Breast epithelium (tissue), 3 donors: ENCODE results near the gene NEK5.
"Not testable (repeated sequence)": the region's sequence is repeated elsewhere in the genome, so short reads cannot be mapped to it uniquely, and the experiment has no call there.

Source experiments
- POLR2A ChIP-seq: fragments of 450-650 bp; IDR thresholded peaks from one replicate; pipeline ENCODE4 v1.6.1; 2016; ENCODE audit warnings: antibody characterized with exemption, mild to moderate bottlenecking, moderate library complexity
- TF ChIP-seq, protein P1 (sequence below), 3 donors: fragments of 450-650 bp; IDR thresholded peaks; one replicate each; pipeline ENCODE4 v1.5.1; 2016 to 2017; ENCODE audit warnings: antibody characterized with exemption in 3 of 3, mild to moderate bottlenecking in 3 of 3, moderate library complexity in 3 of 3

DNA sequence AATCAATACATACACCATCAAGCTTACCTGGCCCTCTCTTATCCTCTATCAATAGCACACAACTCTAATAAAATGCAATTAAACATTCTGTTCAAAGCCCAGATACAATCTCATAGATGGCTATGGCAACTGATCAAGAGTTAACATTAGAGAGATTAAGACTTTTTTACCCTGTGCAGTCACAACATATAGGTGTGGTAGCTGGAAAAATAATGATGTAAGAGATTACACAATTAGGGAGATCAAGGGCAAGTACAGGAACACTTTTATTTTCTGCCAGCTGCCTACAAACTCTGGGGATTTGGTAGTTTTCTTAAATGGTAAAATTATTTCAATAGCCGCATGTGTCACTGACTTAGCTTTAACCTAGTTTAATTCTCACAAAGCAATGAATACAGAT is 42.8 kb upstream of the NEK5 start:
- not testable (repeated sequence) for TF ChIP-seq POLR2A
- TF ChIP-seq, protein P1, sequence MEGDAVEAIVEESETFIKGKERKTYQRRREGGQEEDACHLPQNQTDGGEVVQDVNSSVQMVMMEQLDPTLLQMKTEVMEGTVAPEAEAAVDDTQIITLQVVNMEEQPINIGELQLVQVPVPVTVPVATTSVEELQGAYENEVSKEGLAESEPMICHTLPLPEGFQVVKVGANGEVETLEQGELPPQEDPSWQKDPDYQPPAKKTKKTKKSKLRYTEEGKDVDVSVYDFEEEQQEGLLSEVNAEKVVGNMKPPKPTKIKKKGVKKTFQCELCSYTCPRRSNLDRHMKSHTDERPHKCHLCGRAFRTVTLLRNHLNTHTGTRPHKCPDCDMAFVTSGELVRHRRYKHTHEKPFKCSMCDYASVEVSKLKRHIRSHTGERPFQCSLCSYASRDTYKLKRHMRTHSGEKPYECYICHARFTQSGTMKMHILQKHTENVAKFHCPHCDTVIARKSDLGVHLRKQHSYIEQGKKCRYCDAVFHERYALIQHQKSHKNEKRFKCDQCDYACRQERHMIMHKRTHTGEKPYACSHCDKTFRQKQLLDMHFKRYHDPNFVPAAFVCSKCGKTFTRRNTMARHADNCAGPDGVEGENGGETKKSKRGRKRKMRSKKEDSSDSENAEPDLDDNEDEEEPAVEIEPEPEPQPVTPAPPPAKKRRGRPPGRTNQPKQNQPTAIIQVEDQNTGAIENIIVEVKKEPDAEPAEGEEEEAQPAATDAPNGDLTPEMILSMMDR (IDR thresholded peaks at IDR 0.05) = not testable (repeated sequence)
